ENCODE measurements around the gene ACE2. TPM values are rescaled to one million over a fixed set of nuclear protein-coding genes. Genes with fewer than 3 reads are reported as not detected.

ACE2 gene
- total RNA-seq, 1 donor from 2014 or later = not detected

GRCh38 chrX:15564981-15565579 is 35.7 kb downstream of the ACE2 start:
- Mint-ChIP-seq H3K9me3 (no peaks in the 10 kb centered on the region), H3K4me3 (no peak overlapping the region), H3K27me3 (peaks cover 10% of the 10 kb centered on the region), H3K27ac (no peak overlapping the region), H3K4me1 (no peaks in the 10 kb centered on the region), H3K36me3 (ENCODE audit: low read depth) (no peaks in the 10 kb centered on the region)
- intact Hi-C loops (cut with micrococcal nuclease) = loop anchor here (1.0 to 5.0 kb wide), 3 partner anchors 66 to 218 kb away; no protein-coding TSS in a partner anchor
- DNase-seq = peak; percentile 68

GRCh38 chrX:15563056-15563455 is 37.7 kb downstream of the ACE2 start:
- no peak overlapping the region for H3K27ac Mint-ChIP-seq

DNA sequence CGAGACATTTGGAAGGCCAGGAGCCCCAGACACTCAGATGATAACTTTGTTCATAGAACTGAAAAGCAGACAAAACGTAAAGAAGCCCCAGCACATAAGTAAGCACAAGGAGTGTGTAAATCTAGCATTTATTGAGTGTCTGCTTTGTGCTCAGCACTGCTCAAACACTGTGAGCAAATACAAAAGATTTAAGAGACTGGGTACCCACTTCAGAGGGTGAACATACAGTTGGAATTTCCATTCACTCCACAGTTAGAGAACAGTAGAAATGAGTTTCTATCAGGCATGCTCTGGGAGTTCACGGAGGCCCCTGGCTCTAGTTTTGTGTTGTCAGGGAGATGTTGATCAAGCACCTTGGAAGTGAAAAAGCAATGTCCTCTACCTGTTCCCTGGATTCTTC is 39.8 kb downstream of the ACE2 start:
- H3K9me3 Mint-ChIP-seq = no peaks in the 10 kb centered on the region
- H3K27ac Mint-ChIP-seq = no peak overlapping the region
- no peaks in the 10 kb centered on the region for H3K4me1 Mint-ChIP-seq
- no peaks in the 10 kb centered on the region for H3K36me3 Mint-ChIP-seq (ENCODE audit: low read depth)
- no peak for DNase-seq
- intact Hi-C loops (cut with micrococcal nuclease) = no loop called here
- no peak overlapping the region for H3K4me3 Mint-ChIP-seq
- peaks cover 5% of the 10 kb centered on the region for H3K27me3 Mint-ChIP-seq

More at GRCh38 chrX:15563056-15563455, 37.7 kb downstream of the ACE2 start:
- no peaks in the 10 kb centered on the region for H3K9me3 Mint-ChIP-seq
- intact Hi-C loops (cut with micrococcal nuclease) = no loop called here
- DNase-seq = no peak
- H3K4me3 Mint-ChIP-seq = no peak overlapping the region
- H3K4me1 Mint-ChIP-seq = no peaks in the 10 kb centered on the region
- H3K27me3 Mint-ChIP-seq = peaks cover 8% of the 10 kb centered on the region
- no peaks in the 10 kb centered on the region for H3K36me3 Mint-ChIP-seq (ENCODE audit: low read depth)

DNA sequence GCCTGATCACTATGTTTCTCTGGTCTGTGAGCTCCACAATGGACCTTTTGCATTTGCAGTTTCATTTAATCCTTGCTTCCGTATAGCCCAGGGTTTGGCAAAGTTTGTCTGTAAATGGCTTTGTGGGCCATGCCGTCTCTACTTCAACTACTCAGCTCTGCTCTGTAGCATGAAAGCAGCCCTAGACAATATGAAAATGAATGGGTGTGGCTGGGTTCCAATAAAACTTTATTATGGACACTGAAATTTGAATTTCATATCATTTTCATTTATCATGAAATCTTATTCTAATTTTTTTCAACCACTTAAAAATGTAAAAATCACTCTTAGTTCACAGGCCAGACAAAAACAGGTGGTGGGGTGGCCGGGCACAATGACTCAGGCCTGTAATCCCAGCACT is 41.5 kb downstream of the ACE2 start:
- intact Hi-C loops (cut with micrococcal nuclease) = no loop called here
- Mint-ChIP-seq H3K36me3 (ENCODE audit: low read depth) (no peaks in the 10 kb centered on the region), H3K9me3 (no peaks in the 10 kb centered on the region), H3K27me3 (peaks cover 4% of the 10 kb centered on the region), H3K27ac (no peak overlapping the region), H3K4me3 (no peak overlapping the region), H3K4me1 (no peaks in the 10 kb centered on the region)
- no peak for DNase-seq

DNA sequence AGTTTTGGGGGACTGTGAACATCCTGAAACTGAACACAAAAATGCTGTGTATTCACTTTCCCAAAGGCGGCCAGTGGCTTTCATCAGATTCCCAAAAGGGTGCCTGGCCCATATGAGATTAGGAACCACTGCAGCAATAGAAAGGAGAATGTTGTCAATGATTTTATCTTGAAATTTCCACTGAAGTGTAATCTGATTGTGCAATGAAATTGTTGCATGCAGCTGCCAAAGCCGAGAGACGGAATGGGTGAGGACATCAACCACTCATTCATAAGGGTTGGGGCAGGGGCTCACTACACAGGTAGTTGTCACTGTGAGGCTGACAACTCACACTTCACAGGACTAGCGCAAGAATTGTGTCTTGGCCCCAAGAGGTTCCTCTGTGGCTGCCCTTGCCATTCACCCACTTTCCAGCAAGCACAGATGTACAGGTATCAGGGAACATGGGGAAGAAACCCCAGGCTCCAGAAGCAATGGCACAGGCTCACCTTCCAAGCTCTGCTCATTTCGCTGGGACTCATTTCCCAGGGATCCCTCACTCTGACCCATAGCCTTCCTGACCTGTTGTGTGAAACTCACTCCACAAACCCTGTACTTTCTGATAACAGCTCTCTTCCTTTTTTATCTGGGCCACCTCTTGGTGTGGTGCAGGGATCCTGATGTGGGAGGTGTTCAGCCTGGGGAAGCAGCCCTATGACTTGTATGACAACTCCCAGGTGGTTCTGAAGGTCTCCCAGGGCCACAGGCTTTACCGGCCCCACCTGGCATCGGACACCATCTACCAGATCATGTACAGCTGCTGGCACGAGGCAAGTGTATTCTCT is 51.4 kb downstream of the ACE2 start:
- no peaks in the 10 kb centered on the region for H3K4me1 Mint-ChIP-seq
- no peaks in the 10 kb centered on the region for H3K36me3 Mint-ChIP-seq (ENCODE audit: low read depth)
- no peaks in the 10 kb centered on the region for H3K9me3 Mint-ChIP-seq
- H3K27ac Mint-ChIP-seq = no peak overlapping the region
- H3K27me3 Mint-ChIP-seq = peaks cover 1% of the 10 kb centered on the region
- no peak for DNase-seq
- no peak overlapping the region for H3K4me3 Mint-ChIP-seq
- intact Hi-C loops (cut with micrococcal nuclease) = no loop called here

GRCh38 chrX:15547356-15547755 is 53.4 kb downstream of the ACE2 start:
- no peaks in the 10 kb centered on the region for H3K36me3 Mint-ChIP-seq (ENCODE audit: low read depth)
- no peak overlapping the region for H3K27ac Mint-ChIP-seq
- H3K4me3 Mint-ChIP-seq = no peak overlapping the region
- H3K27me3 Mint-ChIP-seq = no peaks in the 10 kb centered on the region
- intact Hi-C loops (cut with micrococcal nuclease) = no loop called here
- no peaks in the 10 kb centered on the region for H3K4me1 Mint-ChIP-seq
- DNase-seq = no peak
- no peaks in the 10 kb centered on the region for H3K9me3 Mint-ChIP-seq

- Mint-ChIP-seq H3K4me1 (no peaks in the 10 kb centered on the region), H3K9me3 (no peaks in the 10 kb centered on the region), H3K36me3 (ENCODE audit: low read depth) (no peaks in the 10 kb centered on the region), H3K4me3 (no peak overlapping the region), H3K27ac (no peak overlapping the region), H3K27me3 (no peaks in the 10 kb centered on the region)
- DNase-seq = no peak
- intact Hi-C loops (cut with micrococcal nuclease) = no loop called here
These were observed 54.0 kb downstream of the ACE2 start for GRCh38 chrX:15546745-15547144.

DNA sequence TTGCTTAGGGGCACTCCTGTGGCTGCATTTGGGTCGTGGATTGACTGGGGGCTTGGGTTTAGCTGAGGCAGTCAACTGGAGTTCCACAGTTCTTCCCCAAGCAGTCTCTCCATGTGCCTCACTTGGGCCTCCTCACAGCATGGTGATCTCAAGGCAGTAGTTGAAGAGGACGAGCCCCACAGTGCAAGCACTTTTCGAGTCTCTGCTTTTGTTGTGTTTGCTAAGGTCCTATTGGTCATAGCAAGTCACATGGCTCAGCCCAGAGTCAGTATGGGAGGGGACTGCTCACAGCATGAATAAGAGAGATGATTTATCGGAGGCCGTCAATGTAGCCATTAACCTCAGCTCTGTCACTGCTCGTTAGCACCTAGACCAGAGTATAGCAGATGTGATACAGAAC is 70.4 kb downstream of the ACE2 start:
- H3K36me3 Mint-ChIP-seq (ENCODE audit: low read depth) = no peaks in the 10 kb centered on the region

GRCh38 chrX:15529165-15529564 is 71.6 kb downstream of the ACE2 start:
- H3K27ac Mint-ChIP-seq = no peak overlapping the region
- no peaks in the 10 kb centered on the region for H3K36me3 Mint-ChIP-seq (ENCODE audit: low read depth)
- DNase-seq = no peak
- no peaks in the 10 kb centered on the region for H3K9me3 Mint-ChIP-seq
- intact Hi-C loops (cut with micrococcal nuclease) = no loop called here
- H3K4me1 Mint-ChIP-seq = peaks cover 3% of the 10 kb centered on the region
- no peak overlapping the region for H3K4me3 Mint-ChIP-seq
- H3K27me3 Mint-ChIP-seq = peaks cover 3% of the 10 kb centered on the region

More for the DNA sequence above, 70.4 kb downstream of the ACE2 start:
- peaks cover 3% of the 10 kb centered on the region for H3K27me3 Mint-ChIP-seq
- no peak overlapping the region for H3K4me3 Mint-ChIP-seq
- peaks cover 3% of the 10 kb centered on the region for H3K4me1 Mint-ChIP-seq
- intact Hi-C loops (cut with micrococcal nuclease) = no loop called here
- H3K27ac Mint-ChIP-seq = no peak overlapping the region
- H3K9me3 Mint-ChIP-seq = no peaks in the 10 kb centered on the region
- DNase-seq = no peak

DNA sequence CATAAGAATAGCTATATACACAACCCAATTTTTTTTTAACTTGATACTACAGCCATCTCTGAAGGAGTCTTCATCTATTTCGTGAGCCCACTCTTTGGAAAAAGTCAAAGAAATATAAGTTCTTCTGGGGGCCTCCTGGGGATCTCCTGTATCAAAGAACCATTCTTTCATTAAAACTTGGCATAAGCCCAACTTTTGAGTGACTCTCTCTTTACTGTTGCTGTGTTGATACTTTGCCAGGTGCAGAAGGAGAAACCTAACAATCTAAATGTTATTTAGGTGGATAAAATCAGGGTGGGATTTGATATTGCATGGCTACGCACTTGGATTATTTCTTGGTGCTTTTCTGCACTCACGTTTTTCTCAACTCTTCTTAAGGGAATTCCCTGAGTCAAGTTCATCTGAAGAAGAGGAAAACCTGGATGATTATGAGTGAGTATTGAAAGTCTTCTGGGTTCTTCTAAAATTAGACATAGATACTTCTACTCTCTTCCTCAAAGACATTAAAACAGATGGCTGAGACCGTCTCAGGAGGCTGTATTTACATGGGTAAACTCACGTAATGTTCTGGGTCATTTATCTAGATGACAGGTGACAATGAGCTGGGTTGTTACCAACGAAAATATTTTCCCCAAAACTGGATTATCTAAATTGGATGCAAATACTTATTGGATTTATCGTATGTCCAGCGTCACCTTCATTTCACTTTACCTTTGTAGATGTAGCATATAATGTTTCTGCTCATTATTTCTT is 74.9 kb downstream of the ACE2 start:
- no peak overlapping the region for H3K4me3 Mint-ChIP-seq
- no peaks in the 10 kb centered on the region for H3K36me3 Mint-ChIP-seq (ENCODE audit: low read depth)
- intact Hi-C loops (cut with micrococcal nuclease) = no loop called here
- peaks cover 9% of the 10 kb centered on the region for H3K27me3 Mint-ChIP-seq
- H3K9me3 Mint-ChIP-seq = no peaks in the 10 kb centered on the region
- DNase-seq = no peak
- H3K4me1 Mint-ChIP-seq = peaks cover 3% of the 10 kb centered on the region
- no peak overlapping the region for H3K27ac Mint-ChIP-seq

DNA sequence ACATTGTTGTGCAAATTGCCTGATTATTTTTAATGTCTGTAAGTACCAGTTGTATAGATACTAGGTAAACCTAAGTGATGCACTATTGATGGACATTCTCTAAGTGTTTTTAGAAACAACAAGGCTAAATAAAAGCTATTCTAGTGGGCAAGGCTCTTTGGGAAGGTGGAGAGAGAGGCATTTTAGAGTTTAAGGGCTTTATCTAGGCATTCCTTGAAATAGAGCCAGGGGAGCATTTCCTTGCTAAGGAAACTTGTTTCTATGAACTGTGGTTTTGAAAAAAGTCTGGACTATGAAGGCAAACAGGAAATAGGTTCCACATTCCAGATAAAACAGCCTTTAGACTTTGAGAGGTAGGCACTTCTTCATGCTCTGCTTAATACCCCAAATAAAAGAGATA is 76.3 kb downstream of the ACE2 start:
- H3K36me3 Mint-ChIP-seq (ENCODE audit: low read depth) = no peaks in the 10 kb centered on the region
- peaks cover 9% of the 10 kb centered on the region for H3K27me3 Mint-ChIP-seq
- H3K4me3 Mint-ChIP-seq = no peak overlapping the region
- no peak for DNase-seq
- no peak overlapping the region for H3K27ac Mint-ChIP-seq
- H3K4me1 Mint-ChIP-seq = peaks cover 3% of the 10 kb centered on the region
- intact Hi-C loops (cut with micrococcal nuclease) = no loop called here
- H3K9me3 Mint-ChIP-seq = no peaks in the 10 kb centered on the region

DNA sequence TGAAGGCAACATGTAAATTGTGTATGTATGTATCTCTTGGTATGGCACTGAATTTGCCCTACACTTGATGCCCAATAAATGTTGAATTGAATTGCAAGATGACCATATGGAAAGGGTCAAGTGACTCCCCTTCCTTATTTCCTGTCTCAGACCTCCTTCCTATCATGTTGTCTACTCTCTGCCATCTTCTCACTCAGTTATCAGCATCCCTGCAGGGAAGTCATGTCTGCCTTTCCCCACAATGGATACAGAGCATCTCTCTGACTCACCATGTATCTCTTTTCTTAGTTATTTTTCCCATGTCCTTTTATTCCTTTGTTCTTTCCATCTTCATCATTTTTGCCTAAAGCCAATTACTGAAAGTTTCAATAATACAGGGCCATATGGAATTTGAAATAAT is 77.7 kb downstream of the ACE2 start:
- Mint-ChIP-seq H3K4me1 (no peaks in the 10 kb centered on the region), H3K4me3 (no peak overlapping the region), H3K27ac (no peak overlapping the region), H3K27me3 (peaks cover 9% of the 10 kb centered on the region), H3K36me3 (ENCODE audit: low read depth) (no peaks in the 10 kb centered on the region), H3K9me3 (no peaks in the 10 kb centered on the region)
- no peak for DNase-seq
- intact Hi-C loops (cut with micrococcal nuclease) = no loop called here

DNA sequence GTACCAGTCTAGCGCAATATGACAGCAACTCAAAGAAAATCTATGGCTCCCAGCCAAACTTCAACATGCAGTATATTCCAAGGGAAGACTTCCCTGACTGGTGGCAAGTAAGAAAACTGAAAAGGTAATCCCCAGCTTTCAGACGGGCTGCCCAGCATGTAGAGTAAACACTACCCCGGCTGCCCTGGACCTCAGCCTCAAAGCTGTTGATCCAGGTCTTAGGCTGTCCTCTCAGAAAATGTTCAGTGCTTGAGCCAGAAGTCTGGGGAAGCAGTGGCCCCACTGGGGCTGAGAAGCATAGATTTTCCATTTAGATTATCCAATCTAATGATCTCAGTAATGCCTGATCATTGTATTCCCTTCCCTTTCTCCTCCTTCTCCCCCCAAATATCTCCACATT is 78.3 kb downstream of the ACE2 start:
- no peak overlapping the region for H3K4me3 Mint-ChIP-seq
- intact Hi-C loops (cut with micrococcal nuclease) = no loop called here

GRCh38 chrX:15515931-15516330 is 84.8 kb downstream of the ACE2 start:
- H3K27ac Mint-ChIP-seq = no peak overlapping the region
- H3K27me3 Mint-ChIP-seq = peaks cover 4% of the 10 kb centered on the region
- intact Hi-C loops (cut with micrococcal nuclease) = no loop called here
- no peaks in the 10 kb centered on the region for H3K4me1 Mint-ChIP-seq
- DNase-seq = no peak
- no peaks in the 10 kb centered on the region for H3K36me3 Mint-ChIP-seq (ENCODE audit: low read depth)
- H3K9me3 Mint-ChIP-seq = no peaks in the 10 kb centered on the region
- H3K4me3 Mint-ChIP-seq = no peak overlapping the region

More for the DNA sequence above, 78.3 kb downstream of the ACE2 start:
- H3K27me3 Mint-ChIP-seq = peaks cover 9% of the 10 kb centered on the region
- no peaks in the 10 kb centered on the region for H3K4me1 Mint-ChIP-seq
- no peak for DNase-seq
- H3K36me3 Mint-ChIP-seq (ENCODE audit: low read depth) = no peaks in the 10 kb centered on the region
- H3K9me3 Mint-ChIP-seq = no peaks in the 10 kb centered on the region
- no peak overlapping the region for H3K27ac Mint-ChIP-seq
